Mesenchymal stem cell (in vitro differentiated cells and primary cell): ENCODE results near the gene GOSR1.
"Not testable (repeated sequence)": the region's sequence is repeated elsewhere in the genome, so short reads cannot be mapped to it uniquely, and the experiment has no call there.

ENCODE experiments used
- DNase-seq: peaks from one replicate; pipeline ENCODE4 v3.0.0-alpha.2; 2013
- H2AFZ ChIP-seq: one replicate; pipeline ENCODE4 v1.6.1; 2013; ENCODE audit warnings: low read depth, mild to moderate bottlenecking, control low read depth, inconsistent platforms, low read length, moderate library complexity
- H2AK5ac ChIP-seq: 2 replicates; pipeline ENCODE4 v1.6.1; 2013; ENCODE audit warnings: low read length, moderate library complexity, mild to moderate bottlenecking, inconsistent platforms; ENCODE audit not compliant: severe bottlenecking
- H2BK120ac ChIP-seq: one replicate; pipeline ENCODE4 v1.6.1; 2013; ENCODE audit warnings: low read depth, mild to moderate bottlenecking, inconsistent platforms, low read length, moderate library complexity
- H2BK12ac ChIP-seq, 2 experiments: one replicate each; pipeline ENCODE4 v1.6.1; 2013; ENCODE audit warnings: inconsistent platforms in 2 of 2, low read length in 2 of 2, mild to moderate bottlenecking in 2 of 2, moderate library complexity in 2 of 2, control low read depth in 1 of 2
- H2BK15ac ChIP-seq: one replicate; pipeline ENCODE4 v1.6.1; 2013; ENCODE audit warnings: mild to moderate bottlenecking, low read depth, inconsistent platforms; ENCODE audit not compliant: poor library complexity, severe bottlenecking
- H2BK5ac ChIP-seq: 2 replicates; pipeline ENCODE4 v1.6.1; 2013; ENCODE audit warnings: low read depth, mild to moderate bottlenecking, low read length, control low read depth, inconsistent platforms; ENCODE audit not compliant: poor library complexity, severe bottlenecking
- H3K14ac ChIP-seq, 2 experiments: one replicate each; pipeline ENCODE4 v1.6.1; 2013; ENCODE audit warnings: inconsistent platforms in 2 of 2, low read length in 2 of 2, control low read depth in 1 of 2, mild to moderate bottlenecking in 1 of 2, moderate library complexity in 1 of 2
- H3K18ac ChIP-seq, 2 experiments: one replicate each; pipeline ENCODE4 v1.6.1; 2013; ENCODE audit warnings: inconsistent platforms in 2 of 2, low read length in 2 of 2, control low read depth in 1 of 2, low read depth in 1 of 2, mild to moderate bottlenecking in 1 of 2
- H3K23ac ChIP-seq, 2 experiments: one replicate each; pipeline ENCODE4 v1.6.1; 2013; ENCODE audit warnings: inconsistent platforms in 2 of 2, low read length in 2 of 2, mild to moderate bottlenecking in 2 of 2, moderate library complexity in 2 of 2, control low read depth in 1 of 2
- H3K27ac ChIP-seq: 2 replicates; pipeline ENCODE4 v1.5.1; 2013; ENCODE audit warnings: mild to moderate bottlenecking, moderate library complexity, low read length, control low read depth, inconsistent platforms; ENCODE audit not compliant: poor library complexity, severe bottlenecking
- H3K27me3 ChIP-seq, 2 experiments: 2 replicates each; pipeline versions ENCODE4 v1.6.1 to v1.7.0; 2013; ENCODE audit warnings: low read length in 2 of 2, mild to moderate bottlenecking in 2 of 2, moderate library complexity in 2 of 2, control low read depth in 1 of 2, inconsistent platforms in 1 of 2; ENCODE audit not compliant: control insufficient read depth in 1 of 2, insufficient read depth in 1 of 2
- H3K36me3 ChIP-seq, 2 experiments: 2 replicates each; pipeline versions ENCODE4 v1.6.1 to v1.7.0; 2013; ENCODE audit warnings: low read length in 2 of 2, control low read depth in 1 of 2, inconsistent platforms in 1 of 2, low read depth in 1 of 2, mild to moderate bottlenecking in 1 of 2; ENCODE audit not compliant: insufficient read depth in 2 of 2, control insufficient read depth in 1 of 2
- H3K4ac ChIP-seq, 2 experiments: one replicate each; pipeline ENCODE4 v1.6.1; 2013; ENCODE audit warnings: inconsistent platforms in 2 of 2, low read length in 2 of 2, mild to moderate bottlenecking in 2 of 2, moderate library complexity in 2 of 2, control low read depth in 1 of 2, low read depth in 1 of 2
- H3K4me1 ChIP-seq: 2 replicates; pipeline ENCODE4 v1.6.1; 2013; ENCODE audit warnings: low read depth, low read length, control low read depth; ENCODE audit not compliant: control insufficient read depth, insufficient read depth
- H3K4me2 ChIP-seq: 2 replicates; pipeline ENCODE4 v1.6.1; 2013; ENCODE audit warnings: low read length, mild to moderate bottlenecking, inconsistent platforms; ENCODE audit not compliant: poor library complexity, severe bottlenecking
- H3K4me3 ChIP-seq, 2 experiments: 2 replicates each; pipeline versions ENCODE4 v1.5.1 to v1.7.0; 2013; ENCODE audit warnings: low read length in 2 of 2, mild to moderate bottlenecking in 2 of 2, control low read depth in 1 of 2, low read depth in 1 of 2; ENCODE audit not compliant: insufficient read depth in 1 of 2
- H3K79me1 ChIP-seq: replicated peaks from 2 replicates; pipeline ENCODE4 v1.6.1; 2013; ENCODE audit warnings: mild to moderate bottlenecking, control low read depth, low read length, inconsistent platforms; ENCODE audit not compliant: poor library complexity, severe bottlenecking
- H3K9ac ChIP-seq: 2 replicates; pipeline ENCODE4 v1.7.0; 2013; ENCODE audit warnings: mild to moderate bottlenecking, low read length, moderate library complexity
- H3K9me3 ChIP-seq: 2 replicates; pipeline ENCODE4 v1.7.0; 2013; ENCODE audit warnings: mild to moderate bottlenecking, low read length; ENCODE audit not compliant: control insufficient read depth
- H4K8ac ChIP-seq: one replicate; pipeline ENCODE4 v1.6.1; 2013; ENCODE audit warnings: inconsistent platforms, mild to moderate bottlenecking, low read length, moderate library complexity
- H4K91ac ChIP-seq: one replicate; pipeline ENCODE4 v1.6.1; 2013; ENCODE audit warnings: mild to moderate bottlenecking, low read length, inconsistent platforms
- WGBS: methylation state at CpG from one replicate; pipeline ENCODE4 v1.1.7; 2013; ENCODE audit warnings: mixed read lengths; 5-methylcytosine and 5-hydroxymethylcytosine counted together

GOSR1 gene

GRCh38 chr17:30566516-30567225 lies 89.5 kb downstream of the GOSR1 start:
- WGBS: 81% methylated on average over 9 of the region's 10 CpGs
- DNase-seq, H2AFZ ChIP-seq, H3K23ac ChIP-seq, H3K18ac ChIP-seq, H3K4me2 ChIP-seq, H2BK120ac ChIP-seq, H4K8ac ChIP-seq, H3K9me3 ChIP-seq, H3K27ac ChIP-seq, H2BK5ac ChIP-seq, H3K36me3 ChIP-seq, H2AK5ac ChIP-seq, H3K9ac ChIP-seq, H3K79me1 ChIP-seq, H3K4ac ChIP-seq, H3K14ac ChIP-seq, H2BK12ac ChIP-seq, H3K4me3 ChIP-seq, H4K91ac ChIP-seq, H2BK15ac ChIP-seq: not testable (repeated sequence)
- peaks cover 29 to 59% of the 10 kb centered on the region in 2 experiments for H3K27me3 ChIP-seq
- H3K4me1 ChIP-seq: peaks cover 15% of the 10 kb centered on the region

- H3K27ac ChIP-seq: no peak overlapping the region
- H3K9ac ChIP-seq: no peak overlapping the region
- no peak overlapping the region for H3K4ac ChIP-seq
- no peak overlapping the region for H2AFZ ChIP-seq
- H3K36me3 ChIP-seq: no peaks in the 10 kb centered on the region
- H3K9me3 ChIP-seq: no peaks in the 10 kb centered on the region
- no peak overlapping the region for H4K91ac ChIP-seq
- no peak overlapping the region for H3K4me3 ChIP-seq
- no peaks in the 10 kb centered on the region for H3K79me1 ChIP-seq
- no peak overlapping the region for H2BK12ac ChIP-seq
- H2AK5ac ChIP-seq: no peak overlapping the region
- no peak overlapping the region for H3K4me2 ChIP-seq
- H2BK5ac ChIP-seq: no peak overlapping the region
- 85% methylated on average over 17 of the region's 17 CpGs for WGBS
- H2BK15ac ChIP-seq: no peak overlapping the region
- H3K27me3 ChIP-seq: peaks cover 29 to 64% of the 10 kb centered on the region in 2 experiments
- H2BK120ac ChIP-seq: no peak overlapping the region
- no peak for DNase-seq
- H3K4me1 ChIP-seq: peaks cover 15% of the 10 kb centered on the region
- H3K14ac ChIP-seq: no peak overlapping the region
- H4K8ac ChIP-seq: no peak overlapping the region
- H3K23ac ChIP-seq: no peak overlapping the region
- H3K18ac ChIP-seq: no peak overlapping the region
These were observed 90.3 kb downstream of the GOSR1 start for GRCh38 chr17:30567231-30568116.

- 90% methylated on average over 8 of the region's 8 CpGs for WGBS
- H3K4ac ChIP-seq: no peak overlapping the region
- no peak overlapping the region for H3K27ac ChIP-seq
These were observed 90.9 kb downstream of the GOSR1 start for GRCh38 chr17:30568117-30568430.

GRCh38 chr17:30569531-30570175 lies 92.4 kb downstream of the GOSR1 start:
- H2AFZ ChIP-seq, H2BK5ac ChIP-seq, H4K8ac ChIP-seq, H3K4me2 ChIP-seq, H3K9ac ChIP-seq, DNase-seq, H2BK15ac ChIP-seq, H4K91ac ChIP-seq, H2BK12ac ChIP-seq, H3K4ac ChIP-seq, H2BK120ac ChIP-seq, H3K18ac ChIP-seq, H2AK5ac ChIP-seq, H3K14ac ChIP-seq, H3K23ac ChIP-seq, H3K4me3 ChIP-seq, H3K9me3 ChIP-seq, H3K79me1 ChIP-seq, H3K27ac ChIP-seq, H3K36me3 ChIP-seq: not testable (repeated sequence)
- Histone ChIP-seq H3K27me3 (peaks cover 32 to 54% of the 10 kb centered on the region in 2 experiments), H3K4me1 (peaks cover 14% of the 10 kb centered on the region)
- WGBS: 93% methylated on average over 11 of the region's 12 CpGs

More at GRCh38 chr17:30568117-30568430, 90.9 kb downstream of the GOSR1 start:
- Histone ChIP-seq H2BK5ac (no peak overlapping the region), H3K27me3 (peaks cover 32 to 63% of the 10 kb centered on the region in 2 experiments), H2BK15ac (no peak overlapping the region), H3K23ac (no peak overlapping the region), H4K91ac (no peak overlapping the region), H3K9ac (no peak overlapping the region), H3K4me3 (no peak overlapping the region), H2BK120ac (no peak overlapping the region), H3K4me1 (peaks cover 15% of the 10 kb centered on the region), H4K8ac (no peak overlapping the region), H3K14ac (no peak overlapping the region), H2AFZ (no peak overlapping the region), H3K4me2 (no peak overlapping the region), H3K9me3 (no peaks in the 10 kb centered on the region), H3K18ac (no peak overlapping the region), H3K36me3 (no peaks in the 10 kb centered on the region), H2AK5ac (no peak overlapping the region), H3K79me1 (no peaks in the 10 kb centered on the region), H2BK12ac (no peak overlapping the region)
- DNase-seq: no peak
